ENCODE results near the gene LGR6.
"Not testable (repeated sequence)": the region's sequence is repeated elsewhere in the genome, so short reads cannot be mapped to it uniquely, and the experiment has no call there.

The LGR6 gene

GRCh38 chr1:202160377-202160940 is 33.1 kb upstream of the LGR6 start, which contains the start of gene PTPN7:
Gene PTPN7 (minus strand): TSS chr1:202160602. CDS start chr1:202159402, 1,200 bp downstream.
- peak; percentile 77 for DNase-seq (ENCODE audit: low read depth)

- no peak for DNase-seq (ENCODE audit: low read depth)
Measured at GRCh38 chr1:202161151-202162046, 32.2 kb upstream of the LGR6 start.

DNA sequence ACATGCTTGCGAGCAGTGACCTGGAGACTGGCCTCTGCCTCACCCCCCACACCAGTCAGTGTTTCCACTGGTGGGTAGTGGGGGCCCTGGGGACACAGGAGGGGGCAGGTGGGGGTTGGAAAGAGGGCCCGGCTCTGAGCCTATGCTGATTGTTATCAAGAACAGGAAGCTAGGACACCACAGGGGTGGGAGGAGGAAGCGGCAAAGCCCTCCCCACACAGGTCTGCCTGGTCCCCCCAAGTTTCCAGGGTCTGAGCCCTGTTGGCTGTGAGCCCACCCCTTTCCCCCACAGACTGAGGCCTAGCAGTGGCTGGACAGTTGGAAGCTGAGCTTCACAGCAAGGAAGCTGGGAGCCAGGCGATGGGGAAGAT is 31.6 kb upstream of the LGR6 start:
- DNase-seq (ENCODE audit: low read depth) = peak; percentile 59

- no peak for DNase-seq (ENCODE audit: low read depth)
Measured at GRCh38 chr1:202162418-202163280, 30.9 kb upstream of the LGR6 start.

DNA sequence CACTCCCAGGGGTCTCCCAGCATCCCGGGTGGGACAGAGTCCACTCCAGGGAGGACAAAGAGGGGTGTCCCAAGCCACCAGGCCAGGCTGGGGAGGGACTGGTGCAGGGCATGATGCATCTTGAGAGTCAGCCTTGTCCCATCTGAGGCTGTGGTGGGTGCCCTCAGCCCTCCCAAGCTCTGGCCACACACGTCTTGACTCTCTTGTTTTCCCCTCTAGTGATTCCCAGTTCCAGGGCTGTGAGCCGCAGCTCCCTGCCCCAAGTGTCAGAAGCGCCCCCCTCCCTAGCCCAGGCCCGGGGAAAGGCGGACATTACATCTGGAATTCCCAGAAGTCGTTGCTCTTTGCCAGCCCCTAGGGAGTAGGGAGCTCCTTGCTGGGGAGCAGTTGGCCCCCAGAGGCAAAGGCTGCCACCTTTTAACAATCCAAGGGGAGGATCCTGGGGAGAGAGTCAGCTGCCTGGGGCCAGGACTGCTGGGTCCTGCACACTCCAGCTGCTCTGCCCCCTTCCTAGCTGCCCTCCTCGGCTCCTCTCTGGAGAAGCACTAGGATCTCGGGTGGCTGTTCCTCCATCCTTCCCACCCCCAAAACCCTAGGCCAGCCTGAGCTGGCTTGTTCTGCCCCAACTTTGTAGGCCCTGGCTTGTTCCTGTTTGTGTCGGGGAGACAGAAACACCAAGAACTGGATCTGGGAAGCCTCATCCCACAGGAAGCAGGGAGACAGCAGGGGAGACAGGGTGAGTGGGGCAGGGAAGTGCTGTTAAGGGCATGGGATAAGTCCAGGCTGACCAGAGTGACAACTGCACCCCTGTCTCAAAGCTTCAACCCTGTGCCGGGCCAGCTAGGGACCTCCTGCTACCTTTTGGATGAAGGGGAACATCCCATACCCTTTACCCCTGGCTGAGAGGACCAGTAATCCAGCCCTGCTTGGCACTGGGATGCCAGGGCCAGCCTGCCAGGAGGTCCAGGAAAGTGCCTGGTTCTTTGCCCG is 30.0 kb upstream of the LGR6 start:
- no peak for DNase-seq (ENCODE audit: low read depth)

GRCh38 chr1:202164271-202165037 is 29.1 kb upstream of the LGR6 start:
- DNase-seq (ENCODE audit: low read depth) = peak; percentile 70

GRCh38 chr1:202165267-202165941 is 28.2 kb upstream of the LGR6 start:
- DNase-seq (ENCODE audit: low read depth) = no peak

- DNase-seq (ENCODE audit: low read depth) = no peak
Measured at GRCh38 chr1:202165942-202166843, 27.4 kb upstream of the LGR6 start.

GRCh38 chr1:202167054-202167453 is 26.5 kb upstream of the LGR6 start:
- not testable (repeated sequence) for DNase-seq (ENCODE audit: low read depth)

- DNase-seq (ENCODE audit: low read depth) = no peak
Measured at GRCh38 chr1:202167708-202168415, 25.7 kb upstream of the LGR6 start.

- no peak for DNase-seq (ENCODE audit: low read depth)
Measured at GRCh38 chr1:202168861-202169260, 24.7 kb upstream of the LGR6 start.

GRCh38 chr1:202170726-202171125 is 22.9 kb upstream of the LGR6 start:
- DNase-seq (ENCODE audit: low read depth) = no peak

DNA sequence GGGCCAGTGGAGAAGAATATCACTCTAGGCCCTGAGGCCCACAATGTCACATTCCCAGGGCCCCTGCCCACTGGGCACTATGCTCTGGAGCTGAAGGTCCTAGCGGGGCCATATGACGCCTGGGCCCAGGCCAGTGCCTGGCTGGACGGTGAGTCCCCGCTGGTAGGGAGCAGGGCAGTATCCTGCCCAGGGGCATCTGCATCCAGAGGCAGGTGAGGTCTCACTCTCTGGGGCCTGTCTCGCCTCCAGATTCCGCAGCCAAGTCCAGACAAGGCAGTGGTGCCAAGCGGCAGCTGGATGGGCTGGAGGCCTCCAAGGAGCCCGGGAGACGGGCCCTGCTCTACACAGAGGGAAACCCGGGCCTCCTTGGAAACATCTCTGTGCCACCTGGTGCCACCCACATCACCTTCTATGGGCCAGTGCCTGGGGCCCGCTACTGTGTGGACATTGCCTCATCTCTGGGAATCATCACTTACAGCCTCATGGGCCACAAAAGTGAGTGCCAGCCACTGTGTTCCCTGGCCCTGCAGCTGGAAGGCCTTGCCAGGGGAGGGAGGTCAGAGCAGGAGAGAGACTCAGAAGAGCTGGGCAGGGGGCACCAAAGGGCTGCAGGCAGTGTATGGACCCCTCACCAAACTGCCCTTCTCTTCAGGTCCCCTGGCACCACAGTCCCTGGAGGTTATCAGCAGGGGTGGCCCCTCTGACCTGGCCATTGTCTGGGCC is 22.1 kb upstream of the LGR6 start:
- no peak for DNase-seq (ENCODE audit: low read depth)

GRCh38 chr1:202172015-202172355 is 21.6 kb upstream of the LGR6 start:
- DNase-seq (ENCODE audit: low read depth) = no peak

DNA sequence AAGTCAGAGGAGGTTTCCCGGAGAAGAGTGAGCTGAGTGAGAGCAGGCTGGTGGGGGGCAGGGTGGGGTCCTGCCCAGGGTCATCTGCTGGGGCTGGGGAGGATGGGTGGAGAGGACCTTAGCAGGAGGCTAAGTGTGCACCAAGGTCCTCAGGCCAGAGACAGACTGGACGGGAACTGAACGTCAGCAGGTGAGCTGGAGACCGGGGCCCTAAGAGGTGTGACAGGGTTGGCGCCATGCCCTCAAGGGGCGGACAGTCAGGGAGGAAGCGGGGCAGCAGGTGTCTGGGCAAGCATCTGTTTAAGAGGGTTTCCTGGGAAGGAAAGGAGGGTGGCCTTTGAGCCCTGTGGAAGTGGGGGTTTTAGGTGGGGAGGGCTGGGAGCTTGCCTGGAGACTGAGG is 19.6 kb upstream of the LGR6 start:
- DNase-seq (ENCODE audit: low read depth) = no peak

- no peak for DNase-seq (ENCODE audit: low read depth)
Measured at GRCh38 chr1:202176949-202177927, 16.4 kb upstream of the LGR6 start.

Measured in activated gamma-delta T cell treated with anti-CD3 and anti-CD28 coated beads, Interleukin-2, amount 50 U/mL, for 16 hours (primary cell).